GM13977 (cell line): Measurements from ENCODE around the gene DGKD.

ENCODE experiments used
- DNase-seq: peaks from one replicate; pipeline ENCODE4 v3.0.0; 2012; ENCODE audit warnings: low spot score
- CTCF ChIP-seq: IDR thresholded peaks from 2 replicates; pipeline ENCODE4 v1.5.1; 2012; ENCODE audit warnings: mild to moderate bottlenecking, control low read depth; ENCODE audit not compliant: insufficient read depth; ENCODE audit errors: extremely low read depth, missing control alignments
- in situ Hi-C: fragments of 300-500 bp; cut with MboI; formaldehyde crosslinking; loops from one replicate; pipeline ENCODE4 v1.12.0; 2022; ENCODE audit warnings: low sequenced_read_pairs, low pct_unique_long_range_greater_than_20kb, mixed read lengths, inconsistent platforms; ENCODE audit not compliant: unreplicated experiment

DGKD gene

GRCh38 chr2:233448575-233448974 is 94.3 kb downstream of the DGKD start:
- in situ Hi-C loops: no loop called here
- no peak for TF ChIP-seq CTCF
- no peak for DNase-seq

- DNase-seq: no peak
- TF ChIP-seq CTCF: no peak
- in situ Hi-C loops: no loop called here
These were observed 95.0 kb downstream of the DGKD start for GRCh38 chr2:233449081-233449901.

- DNase-seq: no peak
- in situ Hi-C loops: no loop called here
- TF ChIP-seq CTCF: no peak
These were observed 95.9 kb downstream of the DGKD start for GRCh38 chr2:233449921-233450863.

- in situ Hi-C loops: no loop called here
- DNase-seq: no peak
- TF ChIP-seq CTCF: no peak
These were observed 96.7 kb downstream of the DGKD start for GRCh38 chr2:233450864-233451575.

DNA sequence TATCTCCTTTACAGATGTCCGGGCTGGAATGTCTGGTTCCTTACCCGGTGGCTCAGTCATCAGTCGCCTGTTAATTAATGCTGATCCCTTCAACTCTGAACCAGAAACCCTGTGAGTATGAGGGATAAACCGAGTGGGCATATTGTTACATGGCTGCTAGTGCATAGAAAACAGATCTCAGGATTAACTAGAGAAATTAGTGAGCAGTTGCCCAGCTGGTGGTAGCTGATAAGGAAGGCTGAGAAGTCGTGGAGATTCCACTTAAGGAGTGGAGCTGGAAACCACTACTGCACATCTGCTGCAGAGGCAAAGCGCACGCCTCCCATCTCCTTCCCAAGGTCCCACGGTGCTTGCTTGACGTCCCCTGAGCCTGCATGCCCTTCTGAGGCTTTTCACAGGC is 97.7 kb downstream of the DGKD start:
- no peak for DNase-seq
- in situ Hi-C loops: no loop called here
- TF ChIP-seq CTCF: no peak
